ENCODE measurements around the gene MAB21L3. TPM values are rescaled to one million over a fixed set of nuclear protein-coding genes. Genes with fewer than 3 reads are reported as not detected.

Gene MAB21L3
- total RNA-seq, 2 donors from 2014 or later, result not detected

- no peaks in the 10 kb centered on the region for H3K27me3 ChIP-seq (replicated peaks; ENCODE audit: insufficient read depth)
- peaks cover 0 to 8% of the 10 kb centered on the region in 2 donors for H3K4me1 ChIP-seq (ENCODE audit: control insufficient read depth in 1 of 2, low read depth in 2 of 2)
- H3K36me3 ChIP-seq, result no peaks in the 10 kb centered on the region
- no peak overlapping the region for H3K27ac ChIP-seq
- H3K9me3 ChIP-seq, result no peaks in the 10 kb centered on the region
- no peak overlapping the region for H3K4me3 ChIP-seq
- TF ChIP-seq, protein P1, sequence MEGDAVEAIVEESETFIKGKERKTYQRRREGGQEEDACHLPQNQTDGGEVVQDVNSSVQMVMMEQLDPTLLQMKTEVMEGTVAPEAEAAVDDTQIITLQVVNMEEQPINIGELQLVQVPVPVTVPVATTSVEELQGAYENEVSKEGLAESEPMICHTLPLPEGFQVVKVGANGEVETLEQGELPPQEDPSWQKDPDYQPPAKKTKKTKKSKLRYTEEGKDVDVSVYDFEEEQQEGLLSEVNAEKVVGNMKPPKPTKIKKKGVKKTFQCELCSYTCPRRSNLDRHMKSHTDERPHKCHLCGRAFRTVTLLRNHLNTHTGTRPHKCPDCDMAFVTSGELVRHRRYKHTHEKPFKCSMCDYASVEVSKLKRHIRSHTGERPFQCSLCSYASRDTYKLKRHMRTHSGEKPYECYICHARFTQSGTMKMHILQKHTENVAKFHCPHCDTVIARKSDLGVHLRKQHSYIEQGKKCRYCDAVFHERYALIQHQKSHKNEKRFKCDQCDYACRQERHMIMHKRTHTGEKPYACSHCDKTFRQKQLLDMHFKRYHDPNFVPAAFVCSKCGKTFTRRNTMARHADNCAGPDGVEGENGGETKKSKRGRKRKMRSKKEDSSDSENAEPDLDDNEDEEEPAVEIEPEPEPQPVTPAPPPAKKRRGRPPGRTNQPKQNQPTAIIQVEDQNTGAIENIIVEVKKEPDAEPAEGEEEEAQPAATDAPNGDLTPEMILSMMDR (IDR thresholded peaks at IDR 0.05), result no peak
- DNase-seq (ENCODE audit: low spot score), result no peak
- no peak for ATAC-seq (ENCODE audit: insufficient number of reproducible peaks, low FRiP score, low read depth)
These were observed 35.9 kb downstream of the MAB21L3 start for GRCh38 chr1:116147114-116147510.

- Histone ChIP-seq H3K27ac (no peak overlapping the region), H3K9me3 (no peaks in the 10 kb centered on the region), H3K36me3 (no peaks in the 10 kb centered on the region), H3K4me3 (no peak overlapping the region), H3K27me3 (replicated peaks; ENCODE audit: insufficient read depth) (no peaks in the 10 kb centered on the region), H3K4me1 (ENCODE audit: control insufficient read depth in 1 of 2, low read depth in 2 of 2) (peaks cover 0 to 8% of the 10 kb centered on the region in 2 donors)
- DNase-seq (ENCODE audit: low spot score) (no peak), ATAC-seq (ENCODE audit: insufficient number of reproducible peaks, low FRiP score, low read depth) (no peak)
- TF ChIP-seq, protein P1 (IDR thresholded peaks at IDR 0.05), result no peak
These were observed 36.8 kb downstream of the MAB21L3 start for GRCh38 chr1:116147972-116148371.

DNA sequence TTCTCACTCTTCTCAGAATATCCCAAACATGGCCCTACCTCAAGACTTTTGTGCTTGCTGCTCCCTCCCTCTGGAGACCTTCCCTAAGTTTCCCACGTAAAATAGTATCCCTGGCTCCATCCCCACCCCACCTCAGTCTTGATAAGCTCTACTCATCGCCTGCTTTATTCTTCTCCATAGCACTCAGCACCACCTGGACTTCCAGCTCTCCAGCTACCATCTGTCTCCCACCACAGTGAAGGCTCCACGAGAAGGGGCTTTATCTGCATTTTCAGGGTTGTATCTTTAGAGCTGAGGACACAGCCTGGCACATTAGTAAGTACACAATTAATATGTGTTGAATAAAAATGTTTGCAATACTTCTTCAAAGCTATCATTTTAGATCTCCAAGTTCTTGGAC is 37.8 kb downstream of the MAB21L3 start:
- TF ChIP-seq, protein P1 (IDR thresholded peaks at IDR 0.05), result no peak
- Histone ChIP-seq H3K36me3 (no peaks in the 10 kb centered on the region), H3K4me3 (no peak overlapping the region), H3K27me3 (replicated peaks; ENCODE audit: insufficient read depth) (no peaks in the 10 kb centered on the region), H3K9me3 (no peaks in the 10 kb centered on the region), H3K4me1 (ENCODE audit: control insufficient read depth in 1 of 2, low read depth in 2 of 2) (peaks cover 0 to 8% of the 10 kb centered on the region in 2 donors), H3K27ac (no peak overlapping the region)
- no peak for ATAC-seq (ENCODE audit: insufficient number of reproducible peaks, low FRiP score, low read depth)
- DNase-seq (ENCODE audit: low spot score), result no peak

- H3K4me3 ChIP-seq, result no peak overlapping the region
- TF ChIP-seq, protein P1 (IDR thresholded peaks at IDR 0.05), result no peak
- no peaks in the 10 kb centered on the region for H3K9me3 ChIP-seq
- ATAC-seq (ENCODE audit: insufficient number of reproducible peaks, low FRiP score, low read depth) (no peak), DNase-seq (ENCODE audit: low spot score) (no peak)
- H3K36me3 ChIP-seq, result no peaks in the 10 kb centered on the region
- H3K27ac ChIP-seq, result no peak overlapping the region
- H3K4me1 ChIP-seq (ENCODE audit: control insufficient read depth in 1 of 2, low read depth in 2 of 2), result peaks cover 0 to 8% of the 10 kb centered on the region in 2 donors
- H3K27me3 ChIP-seq (replicated peaks; ENCODE audit: insufficient read depth), result no peaks in the 10 kb centered on the region
These were observed 39.2 kb downstream of the MAB21L3 start for GRCh38 chr1:116150368-116150767.

DNA sequence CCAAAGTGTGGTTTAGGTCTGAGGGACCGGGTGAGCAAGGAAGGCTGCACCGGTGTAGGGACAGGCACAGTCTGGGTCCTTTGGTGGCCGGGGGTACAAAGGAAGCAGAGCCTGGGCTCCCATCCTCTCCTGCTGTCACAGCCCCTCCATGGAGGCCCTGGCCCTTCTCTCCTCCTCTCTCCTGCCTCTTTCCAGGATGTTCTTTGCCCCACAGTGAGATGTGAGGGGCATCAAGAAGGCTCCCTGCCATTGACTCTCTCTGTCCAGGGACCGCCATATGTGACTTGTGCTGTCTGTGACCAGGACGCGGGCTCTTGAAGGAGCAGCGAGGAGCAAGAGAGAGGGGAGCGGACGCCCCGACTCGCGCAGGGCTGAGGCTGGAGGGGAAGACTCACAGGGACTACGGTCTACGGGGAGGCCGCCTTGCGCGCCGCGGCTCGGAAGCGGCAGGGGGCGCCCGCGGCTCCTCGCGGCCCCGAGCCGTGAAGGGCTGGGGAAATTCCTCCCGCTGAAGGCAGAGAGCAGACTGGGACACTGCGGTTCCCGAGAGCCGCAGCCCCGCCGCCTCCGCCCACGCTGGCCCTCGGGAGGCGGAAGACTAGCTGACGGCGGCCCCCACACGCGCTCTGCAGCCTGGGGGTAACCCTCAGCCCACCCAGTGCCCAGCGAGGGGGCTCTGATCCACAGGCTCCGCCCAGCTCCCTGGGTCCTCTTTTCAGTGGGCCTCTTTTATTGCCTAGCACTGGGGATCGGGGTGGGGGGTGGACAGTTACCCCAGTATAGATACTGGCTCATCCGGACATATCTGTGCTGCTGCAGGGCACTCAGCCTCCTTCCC is 40.8 kb downstream of the MAB21L3 start:
- peaks cover 0 to 8% of the 10 kb centered on the region in 2 donors for H3K4me1 ChIP-seq (ENCODE audit: control insufficient read depth in 1 of 2, low read depth in 2 of 2)
- TF ChIP-seq, protein P1 (IDR thresholded peaks at IDR 0.05), result peak; percentile 96
- H3K27ac ChIP-seq, result peak overlapping the region in 1 of 2 donors; percentile 52
- H3K4me3 ChIP-seq, result peak overlapping the region; percentile 77
- no peaks in the 10 kb centered on the region for H3K9me3 ChIP-seq
- H3K27me3 ChIP-seq (replicated peaks; ENCODE audit: insufficient read depth), result no peaks in the 10 kb centered on the region
- DNase-seq (ENCODE audit: low spot score), result no peak
- ATAC-seq (ENCODE audit: insufficient number of reproducible peaks, low FRiP score, low read depth), result peak; percentile 97
- H3K36me3 ChIP-seq, result no peaks in the 10 kb centered on the region

All from thoracic aorta (tissue), 2 donors.